ENCODE data around the gene KIAA1671. TPM values are rescaled to one million over a fixed set of nuclear protein-coding genes. Genes with fewer than 3 reads are reported as not detected.

The KIAA1671 gene
- polyA plus RNA-seq, 1 donor (not counting 4 experiments of a cell fraction or from before 2014, with no cell fraction given) = 17.4 TPM

- no peaks in the 10 kb centered on the region for H3K79me2 ChIP-seq (ENCODE audit: control insufficient read depth, insufficient read depth, low read length)
- dilution Hi-C loops (cut with MboI; ENCODE audit: extremely low pct_ligation_motif_present, low sequenced_read_pairs) = no loop called here
- no peak overlapping the region for H3K9ac ChIP-seq (ENCODE audit: control insufficient read depth, extremely low read depth, insufficient read depth, low read length)
- H4K20me1 ChIP-seq (ENCODE audit: control insufficient read depth, extremely low read depth, insufficient read depth, low read length) = no peaks in the 10 kb centered on the region
- H3K36me3 ChIP-seq (ENCODE audit: control insufficient read depth in 2 of 2, extremely low read depth in 1 of 2, insufficient read depth in 2 of 2, low read length in 2 of 2) = no peaks in the 10 kb centered on the region
- no peak overlapping the region for H3K4me3 ChIP-seq (ENCODE audit: control insufficient read depth in 2 of 3, extremely low read depth in 1 of 3, insufficient read depth in 2 of 3, low read depth in 1 of 3, low read length in 3 of 3)
- TF ChIP-seq EZH2 (IDR thresholded peaks at IDR 0.05; ENCODE audit: low read length) (no peak), CTCF (optimal IDR thresholded peaks at IDR 0.05 in 1 of 3, IDR thresholded peaks at IDR 0.05 in 1 of 3, conservative IDR thresholded peaks at IDR 0.05 in 1 of 3; ENCODE audit: extremely low read depth in 1 of 3, insufficient read depth in 2 of 3, low read length in 3 of 3) (no peak)
- no peaks in the 10 kb centered on the region for H3K9me3 ChIP-seq (ENCODE audit: control insufficient read depth, low read depth, low read length)
- H3K4me1 ChIP-seq (ENCODE audit: control insufficient read depth, extremely low read depth, insufficient read depth, low read length) = no peaks in the 10 kb centered on the region
- FAIRE-seq (no peak), DNase-seq (ENCODE audit: low read depth, low spot score) (no peak)
- H3K27me3 ChIP-seq (ENCODE audit: control insufficient read depth, extremely low read depth, insufficient read depth, low read length) = peaks cover 13% of the 10 kb centered on the region
- H3K27ac ChIP-seq (ENCODE audit: control insufficient read depth, insufficient read depth, low read length) = no peak overlapping the region
- no peak overlapping the region for H3K4me2 ChIP-seq (ENCODE audit: control insufficient read depth, extremely low read depth, insufficient read depth, low read depth, low read length)
- no peak overlapping the region for H2AFZ ChIP-seq (ENCODE audit: control insufficient read depth, low read length)
- H3K9me1 ChIP-seq (ENCODE audit: control insufficient read depth, extremely low read depth, insufficient read depth, low read length) = no peaks in the 10 kb centered on the region
Measured at GRCh38 chr22:24928322-24928721, 24.2 kb upstream of the KIAA1671 start.

GRCh38 chr22:24930678-24931077 is 21.8 kb upstream of the KIAA1671 start:
- Histone ChIP-seq H3K9me3 (ENCODE audit: control insufficient read depth, low read depth, low read length) (no peaks in the 10 kb centered on the region), H2AFZ (ENCODE audit: control insufficient read depth, low read length) (no peak overlapping the region), H3K27me3 (ENCODE audit: control insufficient read depth, extremely low read depth, insufficient read depth, low read length) (peaks cover 18% of the 10 kb centered on the region), H3K4me2 (ENCODE audit: control insufficient read depth, extremely low read depth, insufficient read depth, low read depth, low read length) (no peak overlapping the region), H3K36me3 (ENCODE audit: control insufficient read depth in 2 of 2, extremely low read depth in 1 of 2, insufficient read depth in 2 of 2, low read length in 2 of 2) (no peaks in the 10 kb centered on the region), H3K79me2 (ENCODE audit: control insufficient read depth, insufficient read depth, low read length) (no peaks in the 10 kb centered on the region), H3K4me3 (ENCODE audit: control insufficient read depth in 2 of 3, extremely low read depth in 1 of 3, insufficient read depth in 2 of 3, low read depth in 1 of 3, low read length in 3 of 3) (no peak overlapping the region), H3K9me1 (ENCODE audit: control insufficient read depth, extremely low read depth, insufficient read depth, low read length) (no peaks in the 10 kb centered on the region), H3K27ac (ENCODE audit: control insufficient read depth, insufficient read depth, low read length) (no peak overlapping the region), H3K4me1 (ENCODE audit: control insufficient read depth, extremely low read depth, insufficient read depth, low read length) (no peaks in the 10 kb centered on the region), H4K20me1 (ENCODE audit: control insufficient read depth, extremely low read depth, insufficient read depth, low read length) (no peaks in the 10 kb centered on the region), H3K9ac (ENCODE audit: control insufficient read depth, extremely low read depth, insufficient read depth, low read length) (no peak overlapping the region)
- DNase-seq (ENCODE audit: low read depth, low spot score) (no peak), FAIRE-seq (no peak)
- no peak for TF ChIP-seq EZH2 (IDR thresholded peaks at IDR 0.05; ENCODE audit: low read length)
- no peak for TF ChIP-seq CTCF (optimal IDR thresholded peaks at IDR 0.05 in 1 of 3, IDR thresholded peaks at IDR 0.05 in 1 of 3, conservative IDR thresholded peaks at IDR 0.05 in 1 of 3; ENCODE audit: extremely low read depth in 1 of 3, insufficient read depth in 2 of 3, low read length in 3 of 3)
- dilution Hi-C loops (cut with MboI; ENCODE audit: extremely low pct_ligation_motif_present, low sequenced_read_pairs) = no loop called here

All from keratinocyte (primary cell).